ENCODE data around the gene COL17A1. TPM values are rescaled to one million over a fixed set of nuclear protein-coding genes. Genes with fewer than 3 reads are reported as not detected.

Gene COL17A1
- total and polyA plus RNA-seq, 9 of the 15 experiments (the other 6 are each of a cell fraction or from before 2014, with no cell fraction given) = not detected

- no peaks in the 10 kb centered on the region for H4K20me1 ChIP-seq (replicated peaks; ENCODE audit: control insufficient read depth, insufficient read depth, low read length)
- no TSS peak for BruUV-seq (replicated peaks)
- ATAC-seq (no peak), DNase-seq (ENCODE audit: extremely low read depth in 1 of 4, low spot score in 3 of 4) (no peak), FAIRE-seq (no peak)
- no peak overlapping the region for H3K4me3 ChIP-seq
- intact Hi-C loops (cut with micrococcal nuclease) = no loop called here
- WGBS (ENCODE audit: insufficient coverage, low coverage, missing lambda C conversion rate) = 100% methylated on average over 2 of the region's 2 CpGs
- no peaks in the 10 kb centered on the region for H3K27me3 ChIP-seq (ENCODE audit: control insufficient read depth in 2 of 2, insufficient read depth in 2 of 2, low read length in 2 of 2)
- no peak overlapping the region for H3K9ac ChIP-seq (ENCODE audit: insufficient read depth in 1 of 2, low read depth in 2 of 2, low read length in 2 of 2)
- TF ChIP-seq PTTG1 (tag; IDR thresholded peaks at IDR 0.05; ENCODE audit: low read depth) (no peak), SIRT6 (IDR thresholded peaks at IDR 0.05; ENCODE audit: low read depth, low read length) (no peak), FOXK2 (conservative IDR thresholded peaks at IDR 0.05 in 1 of 2, IDR thresholded peaks at IDR 0.05 in 1 of 2; ENCODE audit: low read depth in 2 of 2) (no peak), CUX1 (CRISPR knock-in tag; IDR thresholded peaks at IDR 0.05) (no peak), POLR2AphosphoS5 (IDR thresholded peaks at IDR 0.05; ENCODE audit: control insufficient read depth, insufficient read depth, low read depth, low read length) (no peak), SETDB1 (IDR thresholded peaks at IDR 0.05; ENCODE audit: low read length) (no peak)
- TF ChIP-seq, protein P1, sequence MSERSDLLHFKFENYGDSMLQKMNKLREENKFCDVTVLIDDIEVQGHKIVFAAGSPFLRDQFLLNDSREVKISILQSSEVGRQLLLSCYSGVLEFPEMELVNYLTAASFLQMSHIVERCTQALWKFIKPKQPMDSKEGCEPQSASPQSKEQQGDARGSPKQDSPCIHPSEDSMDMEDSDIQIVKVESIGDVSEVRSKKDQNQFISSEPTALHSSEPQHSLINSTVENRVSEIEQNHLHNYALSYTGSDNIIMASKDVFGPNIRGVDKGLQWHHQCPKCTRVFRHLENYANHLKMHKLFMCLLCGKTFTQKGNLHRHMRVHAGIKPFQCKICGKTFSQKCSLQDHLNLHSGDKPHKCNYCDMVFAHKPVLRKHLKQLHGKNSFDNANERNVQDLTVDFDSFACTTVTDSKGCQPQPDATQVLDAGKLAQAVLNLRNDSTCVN (CRISPR knock-in tag; IDR thresholded peaks at IDR 0.05) = no peak
- TF ChIP-seq, protein P2, sequence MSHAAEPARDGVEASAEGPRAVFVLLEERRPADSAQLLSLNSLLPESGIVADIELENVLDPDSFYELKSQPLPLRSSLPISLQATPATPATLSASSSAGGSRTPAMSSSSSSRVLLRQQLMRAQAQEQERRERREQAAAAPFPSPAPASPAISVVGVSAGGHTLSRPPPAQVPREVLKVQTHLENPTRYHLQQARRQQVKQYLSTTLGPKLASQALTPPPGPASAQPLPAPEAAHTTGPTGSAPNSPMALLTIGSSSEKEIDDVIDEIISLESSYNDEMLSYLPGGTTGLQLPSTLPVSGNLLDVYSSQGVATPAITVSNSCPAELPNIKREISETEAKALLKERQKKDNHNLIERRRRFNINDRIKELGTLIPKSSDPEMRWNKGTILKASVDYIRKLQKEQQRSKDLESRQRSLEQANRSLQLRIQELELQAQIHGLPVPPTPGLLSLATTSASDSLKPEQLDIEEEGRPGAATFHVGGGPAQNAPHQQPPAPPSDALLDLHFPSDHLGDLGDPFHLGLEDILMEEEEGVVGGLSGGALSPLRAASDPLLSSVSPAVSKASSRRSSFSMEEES (CRISPR knock-in tag; IDR thresholded peaks at IDR 0.05) = no peak
- TF ChIP-seq, protein P3, sequence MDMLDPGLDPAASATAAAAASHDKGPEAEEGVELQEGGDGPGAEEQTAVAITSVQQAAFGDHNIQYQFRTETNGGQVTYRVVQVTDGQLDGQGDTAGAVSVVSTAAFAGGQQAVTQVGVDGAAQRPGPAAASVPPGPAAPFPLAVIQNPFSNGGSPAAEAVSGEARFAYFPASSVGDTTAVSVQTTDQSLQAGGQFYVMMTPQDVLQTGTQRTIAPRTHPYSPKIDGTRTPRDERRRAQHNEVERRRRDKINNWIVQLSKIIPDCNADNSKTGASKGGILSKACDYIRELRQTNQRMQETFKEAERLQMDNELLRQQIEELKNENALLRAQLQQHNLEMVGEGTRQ (CRISPR knock-in tag; IDR thresholded peaks at IDR 0.05) = no peak
- TF ChIP-seq, protein P4, sequence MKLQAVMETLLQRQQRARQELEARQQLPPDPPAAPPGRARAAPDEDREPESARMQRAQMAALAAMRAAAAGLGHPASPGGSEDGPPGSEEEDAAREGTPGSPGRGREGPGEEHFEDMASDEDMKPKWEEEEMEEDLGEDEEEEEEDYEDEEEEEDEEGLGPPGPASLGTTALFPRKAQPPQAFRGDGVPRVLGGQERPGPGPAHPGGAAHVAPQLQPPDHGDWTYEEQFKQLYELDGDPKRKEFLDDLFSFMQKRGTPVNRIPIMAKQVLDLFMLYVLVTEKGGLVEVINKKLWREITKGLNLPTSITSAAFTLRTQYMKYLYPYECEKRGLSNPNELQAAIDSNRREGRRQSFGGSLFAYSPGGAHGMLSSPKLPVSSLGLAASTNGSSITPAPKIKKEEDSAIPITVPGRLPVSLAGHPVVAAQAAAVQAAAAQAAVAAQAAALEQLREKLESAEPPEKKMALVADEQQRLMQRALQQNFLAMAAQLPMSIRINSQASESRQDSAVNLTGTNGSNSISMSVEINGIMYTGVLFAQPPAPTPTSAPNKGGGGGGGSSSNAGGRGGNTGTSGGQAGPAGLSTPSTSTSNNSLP (IDR thresholded peaks at IDR 0.05; ENCODE audit: borderline replicate concordance, low read depth, low read length) = no peak
- H3K4me2 ChIP-seq (ENCODE audit: insufficient read depth, low read length) = no peak overlapping the region
- no peaks in the 10 kb centered on the region for H3K4me1 ChIP-seq (replicated peaks in 1 of 2; ENCODE audit: control insufficient read depth in 2 of 2, insufficient read depth in 2 of 2, low read length in 2 of 2)
- H3K9me3 ChIP-seq (replicated peaks; ENCODE audit: control insufficient read depth, insufficient read depth, low read depth, low read length) = no peaks in the 10 kb centered on the region
- no peaks in the 10 kb centered on the region for H3K9me1 ChIP-seq (ENCODE audit: control insufficient read depth, insufficient read depth, low read length)
- H2AFZ ChIP-seq (ENCODE audit: low read depth, low read length) = no peak overlapping the region
- H3K79me2 ChIP-seq (ENCODE audit: control insufficient read depth, insufficient read depth, low read length) = no peaks in the 10 kb centered on the region; the same call in 2 of the 3 replicates
- POLR2A ChIA-PET = interaction anchor here (0.6 kb wide), 1 partner anchor 63 kb away, joined by 3 read pairs; no protein-coding TSS in a partner anchor
- in situ Hi-C loops (cut with MboI) = no loop called here
- H3K27ac ChIP-seq (ENCODE audit: extremely low read depth, low read depth, low read length) = no peak overlapping the region
- CTCF ChIA-PET (ENCODE audit: low intra/inter-chr PET ratio) = no interaction called here
- peaks cover 41% of the 10 kb centered on the region; the same call in 2 of the 3 replicates for H3K36me3 ChIP-seq (ENCODE audit: control insufficient read depth, insufficient read depth, low read length)
These were observed 73.8 kb downstream of the COL17A1 start for GRCh38 chr10:104011904-104012303.
